Osteoblast (primary cell): ENCODE data around the gene MYBPH. TPM values are rescaled to one million over a fixed set of nuclear protein-coding genes. Genes with fewer than 3 reads are reported as not detected.
A peak's percentile ranks its signal among the peaks of the same experiment; 100 is the strongest.

Experiments used
- DNase-seq: peaks from one replicate; pipeline ENCODE4 v3.0.0; 2011; ENCODE audit warnings: low spot score, mixed read lengths; ENCODE audit not compliant: insufficient read length; ENCODE audit errors: missing footprints
- H2AFZ ChIP-seq: 2 replicates; pipeline ENCODE4 v1.6.0; 2011; ENCODE audit warnings: mild to moderate bottlenecking, low read length
- H3K27ac ChIP-seq: 2 replicates; pipeline ENCODE4 v1.5.1; 2011; ENCODE audit warnings: mild to moderate bottlenecking, low read depth, low read length, moderate library complexity
- H3K27me3 ChIP-seq: 2 replicates; pipeline ENCODE4 v1.6.0; 2012; ENCODE audit warnings: mild to moderate bottlenecking, control low read depth, inconsistent platforms, low read length, moderate library complexity; ENCODE audit not compliant: insufficient read depth
- H3K36me3 ChIP-seq: 2 replicates; pipeline ENCODE4 v1.5.1; 2011; ENCODE audit warnings: mild to moderate bottlenecking, low read length, control low read depth, moderate library complexity; ENCODE audit not compliant: insufficient read depth
- H3K4me1 ChIP-seq: 2 replicates; pipeline ENCODE4 v1.5.1; 2011; ENCODE audit warnings: mild to moderate bottlenecking, low read length, control low read depth, moderate library complexity; ENCODE audit not compliant: insufficient read depth
- H3K4me2 ChIP-seq: 2 replicates; pipeline ENCODE4 v1.6.0; 2011; ENCODE audit warnings: mild to moderate bottlenecking, low read length; ENCODE audit not compliant: insufficient read depth
- H3K4me3 ChIP-seq: fragments of 200-600 bp; sonication (generic); 3 replicates; pipeline ENCODE4 v1.5.1; 2012; ENCODE audit warnings: mild to moderate bottlenecking, low read length, inconsistent platforms; ENCODE audit not compliant: insufficient read depth
- H3K79me2 ChIP-seq: 2 replicates; pipeline ENCODE4 v1.6.0; 2012; ENCODE audit warnings: mild to moderate bottlenecking, low read length, control low read depth, inconsistent platforms; ENCODE audit not compliant: insufficient read depth
- H3K9me3 ChIP-seq: 2 replicates; pipeline ENCODE4 v1.5.1; 2011; ENCODE audit warnings: low read depth, low read length, control low read depth
- H4K20me1 ChIP-seq: 2 replicates; pipeline ENCODE4 v1.6.0; 2012; ENCODE audit warnings: mild to moderate bottlenecking, low read length, control low read depth; ENCODE audit not compliant: insufficient read depth
- CTCF ChIP-seq: IDR thresholded peaks from 2 replicates; pipeline ENCODE4 v1.5.1; 2011; ENCODE audit warnings: mild to moderate bottlenecking, low read depth, low read length, moderate library complexity; ENCODE audit errors: extremely low read depth
- total RNA-seq: library from RNA; depleted of rRNA; stranded (reverse); fragments of >200 nt; gene quantifications from 2 replicates; pipeline ENCODE4 v1.2.3, GENCODE V29; 2012

The MYBPH gene
- total RNA-seq, 1 donor: under 0.01 TPM

GRCh38 chr1:203206129-203206687 is 30.6 kb upstream of the MYBPH start:
- Histone ChIP-seq H3K27ac (no peak overlapping the region), H2AFZ (no peak overlapping the region), H3K9me3 (no peaks in the 10 kb centered on the region)

GRCh38 chr1:203204756-203205155 is 29.1 kb upstream of the MYBPH start:
- Histone ChIP-seq H3K9me3 (no peaks in the 10 kb centered on the region), H3K4me3 (no peak overlapping the region), H2AFZ (no peak overlapping the region), H3K27ac (no peak overlapping the region), H4K20me1 (no peaks in the 10 kb centered on the region), H3K4me2 (no peak overlapping the region), H3K4me1 (peaks cover 33% of the 10 kb centered on the region), H3K79me2 (no peaks in the 10 kb centered on the region), H3K36me3 (no peaks in the 10 kb centered on the region), H3K27me3 (no peaks in the 10 kb centered on the region)
- TF ChIP-seq CTCF: no peak
- DNase-seq: no peak

More at GRCh38 chr1:203206129-203206687, 30.6 kb upstream of the MYBPH start:
- Histone ChIP-seq H3K27me3 (no peaks in the 10 kb centered on the region), H3K4me3 (no peak overlapping the region), H3K79me2 (no peaks in the 10 kb centered on the region), H4K20me1 (no peaks in the 10 kb centered on the region), H3K36me3 (no peaks in the 10 kb centered on the region), H3K4me1 (peaks cover 19% of the 10 kb centered on the region), H3K4me2 (no peak overlapping the region)
- TF ChIP-seq CTCF: no peak
- DNase-seq: no peak

GRCh38 chr1:203202431-203203245 is 27.0 kb upstream of the MYBPH start:
- DNase-seq: peak; percentile 84
- H3K27me3 ChIP-seq: no peaks in the 10 kb centered on the region
- H3K36me3 ChIP-seq: no peaks in the 10 kb centered on the region
- no peaks in the 10 kb centered on the region for H3K79me2 ChIP-seq
- no peaks in the 10 kb centered on the region for H3K9me3 ChIP-seq
- TF ChIP-seq CTCF: no peak
- peak overlapping the region; percentile 74 for H2AFZ ChIP-seq
- H3K4me1 ChIP-seq: peaks cover 54% of the 10 kb centered on the region
- peak overlapping the region; percentile 19 for H3K27ac ChIP-seq
- peak overlapping the region; percentile 23 for H3K4me2 ChIP-seq
- H4K20me1 ChIP-seq: no peaks in the 10 kb centered on the region
- no peak overlapping the region for H3K4me3 ChIP-seq

GRCh38 chr1:203201516-203202205 is 26.0 kb upstream of the MYBPH start:
- Histone ChIP-seq H4K20me1 (no peaks in the 10 kb centered on the region), H3K4me3 (no peak overlapping the region), H3K4me2 (no peak overlapping the region), H2AFZ (no peak overlapping the region), H3K36me3 (no peaks in the 10 kb centered on the region), H3K4me1 (peaks cover 63% of the 10 kb centered on the region), H3K79me2 (no peaks in the 10 kb centered on the region), H3K27ac (peak overlapping the region; percentile 84), H3K9me3 (no peaks in the 10 kb centered on the region), H3K27me3 (no peaks in the 10 kb centered on the region)
- no peak for DNase-seq
- no peak for TF ChIP-seq CTCF
